ENCODE measurements around the gene KAZN. TPM values are rescaled to one million over a fixed set of nuclear protein-coding genes. Genes with fewer than 3 reads are reported as not detected.

The KAZN gene
- total and polyA plus RNA-seq, 2 donors (not counting 1 experiment from before 2014, with no cell fraction given), result 3.4 to 5.0 TPM

- Histone ChIP-seq H3K79me2 (ENCODE audit: control insufficient read depth, insufficient read depth, low read length) (peaks cover 5% of the 10 kb centered on the region), H3K27ac (ENCODE audit: insufficient read depth, low read length) (no peak overlapping the region), H3K4me3 (replicated peaks in 1 of 4; ENCODE audit: control extremely low read depth in 1 of 4, insufficient read depth in 1 of 4, low read depth in 3 of 4, low read length in 4 of 4) (no peak overlapping the region), H3K9me3 (ENCODE audit: control insufficient read depth, insufficient read depth, low read depth, low read length) (no peaks in the 10 kb centered on the region), H3K4me2 (ENCODE audit: extremely low read depth, insufficient read depth, low read length) (no peak overlapping the region), H3K9ac (ENCODE audit: insufficient read depth, low read length) (no peak overlapping the region), H2AFZ (ENCODE audit: low read length) (no peak overlapping the region), H4K20me1 (ENCODE audit: control insufficient read depth, extremely low read depth, insufficient read depth, low read length) (no peaks in the 10 kb centered on the region), H3K36me3 (ENCODE audit: control insufficient read depth, insufficient read depth, low read length) (no peaks in the 10 kb centered on the region), H3K27me3 (ENCODE audit: control insufficient read depth, insufficient read depth, low read length) (no peaks in the 10 kb centered on the region), H3K4me1 (ENCODE audit: control insufficient read depth, extremely low read depth, insufficient read depth, low read length) (peaks cover 22% of the 10 kb centered on the region)
- no peak for DNase-seq (ENCODE audit: low read depth in 2 of 2)
- TF ChIP-seq CTCF (conservative IDR thresholded peaks at IDR 0.05 in 1 of 2, IDR thresholded peaks at IDR 0.05 in 1 of 2; ENCODE audit: low read depth in 1 of 2, low read length in 2 of 2), result no peak
- TF ChIP-seq EZH2 (IDR thresholded peaks at IDR 0.05; ENCODE audit: low read length, missing control alignments), result no peak
These were observed 394.9 kb downstream of the KAZN start for GRCh38 chr1:14993414-14993813.

GRCh38 chr1:14994148-14994547, 395.7 kb downstream of the KAZN start:
- Histone ChIP-seq H4K20me1 (ENCODE audit: control insufficient read depth, extremely low read depth, insufficient read depth, low read length) (no peaks in the 10 kb centered on the region), H3K27ac (ENCODE audit: insufficient read depth, low read length) (no peak overlapping the region), H3K36me3 (ENCODE audit: control insufficient read depth, insufficient read depth, low read length) (no peaks in the 10 kb centered on the region), H2AFZ (ENCODE audit: low read length) (no peak overlapping the region), H3K9ac (ENCODE audit: insufficient read depth, low read length) (no peak overlapping the region), H3K9me3 (ENCODE audit: control insufficient read depth, insufficient read depth, low read depth, low read length) (no peaks in the 10 kb centered on the region), H3K4me3 (replicated peaks in 1 of 4; ENCODE audit: control extremely low read depth in 1 of 4, insufficient read depth in 1 of 4, low read depth in 3 of 4, low read length in 4 of 4) (no peak overlapping the region), H3K4me2 (ENCODE audit: extremely low read depth, insufficient read depth, low read length) (no peak overlapping the region), H3K79me2 (ENCODE audit: control insufficient read depth, insufficient read depth, low read length) (peaks cover 5% of the 10 kb centered on the region), H3K4me1 (ENCODE audit: control insufficient read depth, extremely low read depth, insufficient read depth, low read length) (peaks cover 22% of the 10 kb centered on the region), H3K27me3 (ENCODE audit: control insufficient read depth, insufficient read depth, low read length) (no peaks in the 10 kb centered on the region)
- TF ChIP-seq CTCF (conservative IDR thresholded peaks at IDR 0.05 in 1 of 2, IDR thresholded peaks at IDR 0.05 in 1 of 2; ENCODE audit: low read depth in 1 of 2, low read length in 2 of 2), result no peak
- no peak for TF ChIP-seq EZH2 (IDR thresholded peaks at IDR 0.05; ENCODE audit: low read length, missing control alignments)
- DNase-seq (ENCODE audit: low read depth in 2 of 2), result no peak

GRCh38 chr1:14994841-14995437, 396.5 kb downstream of the KAZN start:
- H3K9me3 ChIP-seq (ENCODE audit: control insufficient read depth, insufficient read depth, low read depth, low read length), result no peaks in the 10 kb centered on the region
- TF ChIP-seq CTCF (conservative IDR thresholded peaks at IDR 0.05 in 1 of 2, IDR thresholded peaks at IDR 0.05 in 1 of 2; ENCODE audit: low read depth in 1 of 2, low read length in 2 of 2), result no peak
- no peak for TF ChIP-seq EZH2 (IDR thresholded peaks at IDR 0.05; ENCODE audit: low read length, missing control alignments)
- peaks cover 22% of the 10 kb centered on the region for H3K4me1 ChIP-seq (ENCODE audit: control insufficient read depth, extremely low read depth, insufficient read depth, low read length)
- no peaks in the 10 kb centered on the region for H3K36me3 ChIP-seq (ENCODE audit: control insufficient read depth, insufficient read depth, low read length)
- no peaks in the 10 kb centered on the region for H3K27me3 ChIP-seq (ENCODE audit: control insufficient read depth, insufficient read depth, low read length)
- no peak overlapping the region for H3K27ac ChIP-seq (ENCODE audit: insufficient read depth, low read length)
- H3K4me2 ChIP-seq (ENCODE audit: extremely low read depth, insufficient read depth, low read length), result no peak overlapping the region
- no peak overlapping the region for H3K9ac ChIP-seq (ENCODE audit: insufficient read depth, low read length)
- H2AFZ ChIP-seq (ENCODE audit: low read length), result no peak overlapping the region
- DNase-seq (ENCODE audit: low read depth in 2 of 2), result no peak
- no peaks in the 10 kb centered on the region for H4K20me1 ChIP-seq (ENCODE audit: control insufficient read depth, extremely low read depth, insufficient read depth, low read length)
- H3K79me2 ChIP-seq (ENCODE audit: control insufficient read depth, insufficient read depth, low read length), result peaks cover 5% of the 10 kb centered on the region
- H3K4me3 ChIP-seq (replicated peaks in 1 of 4; ENCODE audit: control extremely low read depth in 1 of 4, insufficient read depth in 1 of 4, low read depth in 3 of 4, low read length in 4 of 4), result no peak overlapping the region

Data from fibroblast of lung (primary cell).